Amygdala (tissue), 56 donors: ENCODE measurements around the gene ASXL1.

Experiments used
- DNase-seq, 56 donors: peaks; one replicate each; lab custom pipeline; 2025; lab: John Stamatoyannopoulos, UW

The ASXL1 gene

GRCh38 chr20:32436142-32436861 lies 78.2 kb downstream of the ASXL1 start:
- DNase-seq = no peak

GRCh38 chr20:32436968-32437367 lies 78.8 kb downstream of the ASXL1 start:
- no peak for DNase-seq

- DNase-seq = no peak
These were observed 79.4 kb downstream of the ASXL1 start for GRCh38 chr20:32437391-32438074.

- DNase-seq = no peak
These were observed 80.3 kb downstream of the ASXL1 start for GRCh38 chr20:32438331-32438858.

DNA sequence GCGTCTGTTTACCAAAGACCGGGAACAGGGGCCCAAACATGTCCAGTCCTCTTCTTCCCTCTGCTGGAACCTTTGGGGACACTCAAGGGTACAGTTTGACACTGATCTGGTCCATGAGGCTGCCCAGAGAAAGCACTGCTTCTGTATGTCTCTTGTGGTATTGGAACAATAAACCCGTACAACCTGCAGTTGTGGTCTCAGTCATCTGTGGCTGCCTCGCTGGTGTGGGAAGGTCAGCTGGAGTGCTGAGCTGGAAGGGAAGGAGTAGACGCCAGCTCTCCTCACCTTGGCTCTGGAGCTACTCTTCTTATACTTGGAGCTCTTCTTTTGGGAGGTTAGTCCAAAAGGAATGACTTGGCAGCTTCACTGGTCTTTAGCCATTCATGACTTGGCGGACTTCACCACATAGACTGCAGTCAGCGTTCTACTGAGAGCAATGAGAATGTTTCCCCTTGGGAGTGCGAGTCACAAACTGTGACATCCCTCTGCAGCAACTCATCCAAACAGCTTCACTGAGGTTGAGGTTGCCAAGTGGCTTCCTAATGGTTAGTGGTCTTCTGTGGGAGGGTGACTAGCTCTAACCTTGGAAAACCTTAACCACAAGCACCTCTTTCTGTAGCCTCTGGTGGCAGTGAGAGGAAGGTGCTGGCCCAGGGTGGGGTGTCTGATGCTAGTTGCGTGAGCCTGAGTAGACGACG lies 81.2 kb downstream of the ASXL1 start:
- DNase-seq = no peak

GRCh38 chr20:32440069-32440757 lies 82.1 kb downstream of the ASXL1 start:
- no peak for DNase-seq

- no peak for DNase-seq
These were observed 82.6 kb downstream of the ASXL1 start for GRCh38 chr20:32440758-32441078.

GRCh38 chr20:32441638-32442037 lies 83.5 kb downstream of the ASXL1 start:
- DNase-seq = no peak

GRCh38 chr20:32442630-32443373 lies 84.7 kb downstream of the ASXL1 start:
- no peak for DNase-seq

GRCh38 chr20:32443386-32443974 lies 85.3 kb downstream of the ASXL1 start:
- DNase-seq = no peak

GRCh38 chr20:32444474-32445220 lies 86.5 kb downstream of the ASXL1 start:
- no peak for DNase-seq

GRCh38 chr20:32445539-32446273 lies 87.6 kb downstream of the ASXL1 start:
- peak in 14 of 56 donors; percentile 26 to 62 (median 44) for DNase-seq

DNA sequence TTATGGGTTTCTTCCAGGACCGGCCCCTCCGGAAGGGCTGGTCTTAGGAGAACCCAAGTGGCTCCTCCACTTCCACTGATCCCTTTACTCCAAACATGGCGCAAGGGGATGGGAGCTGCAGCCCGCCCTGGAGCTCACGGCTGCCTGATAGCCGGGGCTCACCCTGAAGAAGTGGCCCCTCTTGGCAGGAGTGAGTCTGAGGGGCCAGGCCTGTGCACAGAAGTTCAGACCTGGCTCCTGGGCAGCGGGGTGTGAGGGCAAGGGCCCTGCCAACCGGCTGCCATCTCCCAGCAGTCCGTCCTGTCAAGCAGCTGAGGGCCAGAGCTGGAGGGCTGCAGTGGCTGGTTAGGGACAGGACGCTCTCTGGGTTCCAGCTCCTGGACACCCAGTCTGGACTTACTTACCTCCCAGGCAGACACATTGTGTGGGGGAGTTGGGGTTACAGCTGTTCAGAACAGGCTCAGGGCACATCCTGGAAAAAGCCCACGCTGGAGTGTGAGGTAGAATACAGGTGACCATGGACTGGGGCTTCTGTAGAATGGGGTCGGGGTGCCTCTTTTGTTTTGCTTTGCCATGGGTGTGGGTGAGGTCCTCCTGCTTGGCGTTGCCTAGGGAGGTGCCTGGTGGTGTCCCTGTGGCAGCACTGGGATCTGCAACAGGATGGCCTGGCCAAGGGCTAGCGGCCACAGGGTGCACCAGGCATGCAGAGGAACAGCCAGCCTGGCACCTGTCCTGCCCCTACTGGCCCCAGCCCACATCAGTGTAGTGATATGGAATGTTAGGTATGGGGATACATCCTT lies 88.4 kb downstream of the ASXL1 start:
- DNase-seq = no peak

GRCh38 chr20:32447136-32448027 lies 89.3 kb downstream of the ASXL1 start:
- DNase-seq = peak in 1 of 56 donors; percentile 30

GRCh38 chr20:32448306-32449056 lies 90.3 kb downstream of the ASXL1 start:
- peak in 4 of 56 donors; percentile 17 to 35 (median 26) for DNase-seq
